IPS DF 4.7 (cell line): ENCODE results near the gene TSHZ2.

ENCODE experiments used
- DNase-seq: peaks from one replicate; pipeline ENCODE4 v3.0.0-alpha.2; 2013; ENCODE audit warnings: low spot score; ENCODE audit errors: extremely low read depth

The TSHZ2 gene

DNA sequence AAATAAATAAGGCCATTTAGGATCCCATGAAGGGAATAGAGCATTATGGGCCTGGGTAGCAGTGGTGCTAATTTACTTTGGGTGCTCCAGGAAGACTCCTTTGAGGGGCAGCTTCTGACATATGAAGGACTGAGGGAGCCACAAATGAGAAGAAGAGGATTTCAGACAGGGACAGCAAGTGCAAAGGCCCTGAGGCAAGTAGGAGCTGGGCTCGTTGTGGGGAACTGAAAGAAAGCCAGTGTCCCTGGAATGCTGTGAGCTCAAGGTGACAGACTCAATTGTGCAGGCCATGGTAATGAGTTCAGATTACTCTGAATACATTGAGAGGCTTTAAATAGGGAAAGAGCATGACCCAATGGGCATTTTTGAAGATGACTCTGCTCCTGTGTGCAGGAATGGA, 307.6 kb downstream of the TSHZ2 start:
- no peak for DNase-seq

DNA sequence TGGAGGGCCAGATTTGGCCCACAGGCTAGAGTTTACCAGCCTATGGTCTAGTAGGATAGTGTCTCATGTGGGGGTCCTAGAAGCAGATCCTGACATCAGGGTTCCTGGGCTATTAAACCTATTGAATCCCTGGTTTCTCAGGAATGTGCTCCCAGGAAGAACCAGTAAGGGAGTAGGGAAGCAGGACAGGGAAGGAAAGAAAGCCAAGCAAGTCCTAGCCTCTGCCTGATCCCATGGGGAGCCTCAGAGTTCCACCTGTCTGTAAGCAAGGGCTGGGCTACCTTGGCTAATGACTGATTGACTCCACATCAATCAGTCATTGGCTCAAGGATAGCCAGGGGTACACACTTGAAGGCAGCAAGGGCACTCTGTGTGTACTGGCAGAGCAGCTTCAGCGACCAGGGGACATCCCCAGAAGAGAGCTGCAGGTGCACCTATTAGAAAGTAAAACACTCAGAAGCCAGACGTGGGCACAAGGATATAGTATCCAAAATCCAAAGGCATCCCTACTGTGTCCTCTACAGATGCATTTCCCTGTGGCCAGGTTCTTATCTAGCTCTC, 309.5 kb downstream of the TSHZ2 start:
- no peak for DNase-seq

DNA sequence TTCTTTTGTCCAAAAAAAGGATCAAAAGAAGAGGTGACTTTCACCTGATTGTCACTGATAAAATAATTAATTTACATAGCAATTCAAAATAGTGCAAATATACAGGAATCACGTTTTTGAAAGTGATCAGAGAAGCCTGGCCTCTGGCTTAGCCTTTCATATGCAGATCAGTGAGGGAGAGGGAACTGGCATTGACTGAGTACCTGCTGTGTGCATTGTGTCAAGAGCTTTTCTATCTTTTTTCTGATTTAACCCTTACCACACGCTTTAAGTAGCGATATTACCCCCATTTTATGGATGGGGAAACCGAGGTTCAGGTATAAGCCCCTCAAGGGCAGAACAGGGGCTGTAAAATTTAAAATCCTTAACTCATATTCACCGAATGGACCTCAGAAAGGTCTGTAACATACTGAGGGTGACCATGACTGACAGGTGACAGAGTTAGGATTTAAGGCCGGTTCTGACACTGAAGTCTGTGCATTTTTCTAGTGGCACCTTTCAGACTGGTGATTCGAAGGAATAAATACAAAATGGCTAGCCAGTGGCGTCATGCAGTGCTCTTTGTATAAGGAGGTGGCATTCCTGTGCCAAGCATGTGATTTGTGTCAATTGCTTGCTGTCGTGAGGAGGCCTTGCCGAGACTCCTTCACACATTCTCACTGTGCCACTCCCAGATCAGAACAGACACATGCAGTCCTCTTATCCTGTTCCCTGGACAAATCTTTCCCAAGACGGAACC, 310.2 kb downstream of the TSHZ2 start:
- no peak for DNase-seq

DNA sequence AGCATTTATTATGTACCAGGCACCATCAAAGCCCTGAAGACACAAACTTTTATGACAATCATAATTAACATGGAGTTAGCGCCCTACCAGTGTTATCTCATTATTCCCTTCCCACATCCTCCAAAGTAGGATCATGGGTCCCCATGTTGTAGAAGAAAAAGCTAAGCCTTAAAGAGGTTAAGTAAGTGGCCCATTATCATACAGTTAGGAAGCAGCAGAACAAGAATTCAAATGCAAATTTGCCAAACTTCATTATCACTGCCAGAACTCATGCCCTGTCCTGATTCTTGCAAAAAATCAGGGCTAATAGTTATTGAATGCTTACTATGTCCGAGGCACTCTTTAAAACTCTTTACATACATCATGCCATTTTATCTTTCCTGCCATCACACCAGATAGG, 310.9 kb downstream of the TSHZ2 start:
- no peak for DNase-seq

DNA sequence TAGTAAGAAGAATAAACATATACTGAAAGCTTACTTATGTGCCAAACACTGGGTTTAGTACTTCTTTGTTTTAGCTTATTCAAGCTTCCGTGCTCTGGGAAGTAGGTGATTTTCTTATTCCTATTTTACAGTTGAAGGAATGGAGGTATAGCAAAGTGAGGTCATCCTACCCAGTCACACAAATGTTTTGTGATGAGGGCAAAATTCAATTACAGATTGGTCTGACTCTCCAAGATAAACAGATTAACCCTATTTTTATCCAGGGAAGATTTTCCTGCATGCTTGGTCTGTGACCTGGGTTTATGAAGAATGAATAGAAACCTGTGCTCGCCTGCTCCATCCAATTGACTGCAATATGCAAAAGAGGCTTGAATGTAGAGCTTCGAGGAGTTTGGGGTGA, 311.4 kb downstream of the TSHZ2 start:
- DNase-seq = no peak

DNA sequence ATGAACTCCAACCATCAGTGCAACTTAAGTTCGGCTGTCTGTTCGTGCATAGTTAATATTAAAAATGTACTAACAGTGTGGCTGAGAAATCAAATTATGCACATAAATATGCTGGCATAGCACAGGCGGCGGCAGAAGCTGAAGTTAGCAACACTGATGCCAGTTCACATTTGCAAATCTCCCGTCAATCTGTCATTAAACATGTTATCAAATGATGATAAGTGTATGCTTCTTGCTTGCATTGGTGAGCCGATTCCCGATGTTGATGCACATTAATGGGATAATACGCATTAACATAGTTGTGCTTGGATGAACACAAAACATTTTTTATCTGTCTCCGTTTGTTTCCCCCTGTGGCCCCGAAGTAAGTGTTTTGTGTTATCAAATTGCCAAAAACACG, 312.1 kb downstream of the TSHZ2 start:
- no peak for DNase-seq

DNA sequence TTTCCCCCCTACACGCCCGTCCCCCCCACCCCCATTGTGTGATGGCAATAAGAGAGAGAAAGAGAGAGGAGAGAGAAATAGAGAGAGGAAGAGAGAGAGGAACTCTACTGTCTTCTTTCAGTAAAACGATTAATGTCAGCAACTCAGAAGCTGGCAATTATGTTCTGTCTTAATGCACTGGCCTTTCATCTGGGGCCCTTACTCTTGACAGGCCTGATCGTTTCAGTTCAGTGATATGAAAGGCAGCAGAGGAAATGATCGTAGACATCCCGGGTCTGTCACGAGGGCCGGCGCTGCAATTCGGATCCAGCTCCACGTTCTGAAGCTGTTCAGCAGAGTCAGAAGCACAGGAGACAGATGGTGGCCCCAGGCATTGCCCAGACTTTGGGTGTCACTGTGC, 312.5 kb downstream of the TSHZ2 start:
- DNase-seq = no peak

DNA sequence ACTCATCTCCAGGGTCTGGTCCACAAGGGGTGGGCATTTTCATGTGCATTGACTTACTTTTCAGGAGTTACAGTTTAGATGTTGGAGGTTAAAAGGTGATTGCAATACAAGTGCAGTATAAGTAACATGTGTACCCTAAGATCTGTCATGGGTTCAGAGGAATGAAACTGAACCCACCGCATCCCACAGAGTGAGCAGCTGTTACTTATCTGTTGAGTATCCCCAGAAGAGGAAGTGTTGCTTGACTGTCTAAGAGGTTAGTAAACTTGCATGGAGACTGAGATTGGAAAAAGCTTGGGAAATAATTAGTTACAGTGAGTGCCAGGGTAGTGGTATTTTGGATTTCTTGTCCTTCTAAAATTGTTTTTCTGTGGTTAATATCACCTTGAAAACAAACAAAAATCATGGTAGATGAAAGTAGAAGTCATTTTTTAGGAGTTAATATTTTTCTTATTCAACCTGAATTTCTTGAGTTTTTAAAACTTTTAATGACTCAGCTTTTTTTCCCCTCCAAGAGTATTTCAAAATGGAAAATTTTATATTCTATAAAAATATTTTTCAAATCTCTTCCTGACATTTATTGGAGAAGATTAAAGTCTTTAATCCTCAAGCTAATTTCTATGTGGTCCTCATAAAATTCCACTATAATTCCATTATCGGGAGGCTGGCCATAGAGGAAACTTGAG, 315.3 kb downstream of the TSHZ2 start:
- DNase-seq = no peak

DNA sequence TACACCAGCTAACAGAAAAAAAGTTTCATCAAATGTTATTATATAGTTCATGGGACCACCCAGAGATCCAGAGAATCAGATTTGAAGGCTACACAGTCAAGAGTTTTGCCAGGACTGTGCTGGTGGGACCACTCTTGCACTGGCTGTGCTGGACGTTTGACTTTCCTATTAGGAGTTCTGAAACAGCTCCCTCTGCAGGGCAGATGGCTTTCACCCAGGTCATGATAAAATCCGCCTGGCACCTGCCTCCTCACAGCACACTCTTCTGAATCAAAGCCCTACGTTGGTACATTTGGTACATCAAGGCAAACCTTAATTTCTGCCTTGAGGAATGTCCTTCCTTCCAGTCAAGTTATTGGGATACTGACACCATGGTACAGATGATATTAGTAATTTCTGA, 319.4 kb downstream of the TSHZ2 start:
- DNase-seq = no peak

DNA sequence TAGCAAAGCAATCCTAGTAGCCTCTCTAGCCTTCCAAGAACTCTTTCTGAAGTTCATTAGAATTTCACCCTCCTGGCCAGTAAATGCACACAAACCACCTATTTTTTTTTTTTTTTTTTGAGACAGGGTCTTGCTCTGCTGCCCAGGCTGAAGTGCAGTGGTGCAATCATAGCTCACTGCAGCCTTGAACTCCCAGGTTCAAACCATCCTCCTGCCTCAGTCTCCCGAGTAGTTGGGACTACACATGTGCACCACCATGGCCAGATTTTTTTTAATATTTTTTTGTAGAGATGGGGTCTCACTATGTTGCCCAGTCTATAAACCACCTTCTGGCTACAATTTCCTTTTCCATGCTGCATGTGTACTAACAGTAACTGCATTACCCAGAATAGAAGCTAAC, 320.2 kb downstream of the TSHZ2 start:
- no peak for DNase-seq

DNA sequence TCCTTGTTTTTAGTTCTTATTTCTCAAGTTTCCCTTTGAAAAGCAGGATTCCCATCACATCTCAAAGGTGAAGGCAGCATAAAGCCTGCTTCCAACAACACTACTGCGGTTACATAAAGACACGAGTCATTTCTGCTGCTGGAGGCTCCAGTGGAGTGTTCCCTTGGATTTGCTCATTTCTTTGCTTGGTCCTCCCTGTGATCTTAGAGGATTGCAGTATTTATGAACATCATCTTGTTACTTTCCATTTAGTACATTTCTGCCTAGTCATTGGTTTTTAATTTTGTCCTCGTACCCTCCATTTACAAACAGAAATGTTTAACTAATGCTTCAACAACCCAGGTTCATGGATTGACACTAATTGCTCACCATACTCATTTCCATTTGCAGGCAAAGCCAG, 322.6 kb downstream of the TSHZ2 start:
- no peak for DNase-seq

DNA sequence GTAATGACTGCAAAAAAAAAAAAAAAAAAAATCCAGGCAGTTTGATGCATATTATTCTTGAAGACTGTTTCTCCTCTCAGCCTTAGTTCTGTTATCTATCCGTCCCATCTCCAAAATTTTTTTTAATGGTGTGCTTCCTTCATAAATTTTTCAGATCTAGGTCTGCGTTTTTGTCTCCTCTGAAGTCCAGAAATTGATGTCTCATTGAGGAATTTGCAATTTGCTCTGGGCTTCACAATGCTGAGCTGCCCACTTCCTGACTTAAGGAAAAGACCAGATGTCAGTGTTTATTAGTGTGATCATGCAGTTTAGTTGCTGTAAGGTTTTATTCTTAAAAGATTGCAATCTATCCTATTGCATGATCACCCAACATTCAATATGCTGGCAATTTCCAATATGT, 323.9 kb downstream of the TSHZ2 start:
- no peak for DNase-seq

DNA sequence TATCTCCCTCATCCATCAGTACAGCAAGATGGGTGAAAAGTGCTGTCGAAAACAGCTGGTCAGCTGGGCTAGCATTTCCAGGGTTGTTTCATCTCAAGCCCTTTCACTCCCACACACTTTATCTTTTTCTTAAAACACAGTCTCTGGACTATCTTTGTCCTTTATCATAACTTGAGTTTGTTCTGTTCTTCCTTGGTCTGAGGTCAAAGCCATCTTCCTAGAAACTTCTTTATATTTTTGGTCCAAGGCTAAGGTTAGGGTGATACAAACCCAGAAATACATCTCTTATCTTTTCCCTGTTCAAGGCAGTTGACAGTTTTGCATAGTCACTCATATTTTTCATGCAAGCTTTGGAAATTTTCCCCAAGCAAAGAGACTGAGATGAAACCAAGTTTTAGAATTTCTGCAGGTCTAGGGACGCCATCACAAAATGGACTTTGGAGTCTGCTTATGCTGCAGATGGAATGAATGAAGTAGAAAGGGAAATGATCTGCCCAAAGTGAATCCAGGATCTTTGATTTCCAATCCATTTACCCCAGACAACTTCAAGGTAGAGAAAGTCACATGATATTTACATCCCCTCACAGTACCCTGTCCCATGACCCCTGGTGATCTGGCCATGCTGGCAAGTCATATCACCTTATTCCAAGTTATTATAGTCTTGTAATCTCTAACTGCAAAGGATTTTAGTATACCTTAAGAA, 324.4 kb downstream of the TSHZ2 start:
- no peak for DNase-seq

DNA sequence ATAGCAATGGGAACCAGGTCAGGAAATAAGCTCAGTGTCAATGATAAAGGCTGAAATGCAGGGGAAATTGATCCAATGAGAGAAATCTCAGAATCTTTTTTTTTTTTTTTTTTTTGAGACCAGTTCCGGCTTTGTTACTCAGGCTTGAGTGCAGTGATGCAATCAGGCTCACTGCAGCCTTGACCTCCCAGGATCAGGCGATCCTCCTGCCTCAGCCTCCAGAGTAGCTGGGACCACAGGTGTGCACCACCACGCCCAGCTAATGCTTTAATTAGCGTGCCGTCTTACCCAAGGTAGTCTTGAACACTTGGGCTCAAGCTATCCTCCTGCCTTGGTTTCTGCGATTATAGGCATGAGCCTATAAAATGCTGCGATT, 325.0 kb downstream of the TSHZ2 start:
- DNase-seq = no peak

DNA sequence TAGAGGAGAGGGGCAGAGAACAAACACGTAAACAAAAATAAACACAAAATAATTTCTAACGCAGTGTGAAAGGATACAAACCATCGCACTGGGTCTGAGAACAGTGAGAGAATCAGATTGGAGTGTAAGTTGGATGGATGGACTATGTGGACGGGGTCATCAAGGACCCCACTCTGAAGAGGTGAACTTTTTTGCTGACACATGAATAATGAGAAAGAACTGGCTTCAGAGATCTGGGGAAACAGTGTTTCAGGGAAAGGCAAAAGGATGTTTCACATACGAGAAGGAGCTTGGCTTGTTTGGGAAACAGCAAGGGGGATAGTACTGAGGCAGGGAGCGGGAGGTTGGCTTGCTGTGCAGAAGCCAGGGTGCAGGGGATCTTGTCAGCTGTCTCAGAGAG, 326.1 kb downstream of the TSHZ2 start:
- DNase-seq = no peak

DNA sequence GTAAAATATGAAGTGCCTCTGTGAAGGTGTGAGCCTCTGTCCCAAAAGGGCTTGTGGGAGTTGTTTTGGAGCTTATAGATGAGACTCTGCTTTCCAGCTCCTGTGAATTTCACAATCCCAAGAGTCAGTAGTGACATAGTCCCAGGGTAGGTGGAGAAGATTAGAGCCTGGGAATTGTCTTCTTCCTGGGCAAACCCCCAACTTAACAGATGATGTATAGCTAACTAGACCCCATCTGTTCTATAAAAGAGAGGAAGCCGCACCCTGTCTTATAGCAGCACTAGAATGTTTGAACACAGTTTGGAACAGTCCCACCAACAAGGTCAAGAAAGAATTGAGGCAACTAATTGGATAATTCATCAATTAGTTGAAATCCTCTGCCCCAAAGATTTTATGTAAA, 326.8 kb downstream of the TSHZ2 start:
- DNase-seq = no peak

DNA sequence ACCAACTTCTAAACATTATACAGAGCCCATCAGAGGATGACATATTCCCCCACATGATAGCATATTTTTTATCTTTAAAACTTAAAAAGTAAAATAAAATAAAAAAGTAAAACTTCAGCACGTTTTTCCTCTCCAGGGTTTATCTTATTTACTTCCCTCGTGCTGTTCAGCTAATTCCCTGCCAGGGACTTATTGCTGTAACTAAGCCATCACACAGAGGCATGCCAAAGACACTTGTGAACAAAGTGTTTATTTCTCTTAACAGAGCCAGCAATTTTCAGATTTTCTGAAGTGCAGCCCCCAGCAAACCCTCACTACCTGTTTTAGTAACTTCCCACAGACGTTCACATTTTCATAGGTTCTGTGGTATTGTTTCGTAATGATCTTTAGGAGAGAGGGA, 327.7 kb downstream of the TSHZ2 start:
- no peak for DNase-seq

DNA sequence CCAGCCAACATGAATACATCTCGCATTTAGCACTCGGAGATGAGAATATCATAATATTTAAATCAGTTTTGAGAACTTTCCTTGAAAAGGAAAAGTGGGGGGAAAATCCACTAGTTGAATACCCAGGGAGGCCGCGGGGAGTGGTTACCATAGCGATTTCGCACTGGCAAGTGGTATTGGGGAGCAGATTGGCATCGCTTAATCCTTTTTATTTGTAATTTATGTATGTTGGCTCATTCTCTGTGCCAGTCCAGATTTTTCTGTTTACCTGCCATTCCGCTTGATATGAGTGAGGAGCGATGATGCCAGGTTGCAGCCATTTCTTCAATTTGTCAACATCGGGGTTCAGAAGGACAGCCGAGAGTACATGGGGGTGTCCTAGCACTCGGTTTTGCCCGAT, 329.7 kb downstream of the TSHZ2 start:
- DNase-seq = no peak

DNA sequence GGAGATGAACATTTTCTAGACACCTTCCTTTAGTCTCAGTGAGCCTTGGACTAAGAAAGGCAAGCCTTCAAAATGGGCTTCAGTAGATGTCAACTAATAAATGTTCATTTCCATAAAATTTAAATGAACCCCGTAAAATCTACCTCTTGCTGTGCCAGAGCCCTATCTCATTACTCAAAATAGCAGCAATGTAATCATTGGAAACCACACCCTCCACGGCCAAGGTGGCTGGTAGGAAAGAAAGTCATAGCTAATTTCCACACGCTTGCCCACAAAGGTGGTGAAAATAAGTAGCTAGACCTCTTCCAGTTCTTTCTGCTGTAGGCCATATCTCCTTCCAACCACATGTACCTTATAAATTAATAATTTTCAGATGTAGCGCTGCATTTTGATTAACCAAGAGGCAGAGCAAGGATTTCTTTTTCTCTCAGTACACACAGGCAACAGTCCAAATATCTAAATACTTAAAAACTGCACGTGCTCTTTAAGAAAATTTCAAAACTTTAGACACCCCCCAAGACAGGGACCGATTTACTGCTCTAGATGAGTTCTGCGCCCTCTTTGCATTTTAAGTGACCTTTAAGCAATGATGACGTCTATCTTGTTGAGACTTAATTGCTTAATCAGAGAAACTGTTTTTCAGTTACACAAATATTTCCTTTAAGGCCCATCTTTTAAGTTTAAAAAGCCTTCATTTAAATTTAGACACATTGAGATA, 330.7 kb downstream of the TSHZ2 start:
- DNase-seq = no peak

DNA sequence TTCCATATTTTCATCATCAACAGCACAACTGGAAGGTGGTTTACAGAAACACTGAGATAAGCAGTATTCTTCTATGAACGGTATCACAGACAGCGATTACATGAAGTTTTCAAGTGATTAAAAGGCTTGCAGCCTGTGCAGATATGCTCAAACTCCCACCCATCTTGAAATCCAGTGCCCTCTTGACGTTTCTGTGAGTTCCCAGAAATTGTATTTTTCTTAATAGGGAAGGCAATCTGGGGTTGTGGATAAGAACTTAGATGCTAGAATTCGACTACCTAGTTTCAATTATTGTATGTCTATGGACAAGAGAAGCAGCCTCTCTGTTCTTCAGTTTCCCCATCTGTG, 331.2 kb downstream of the TSHZ2 start:
- DNase-seq = no peak

DNA sequence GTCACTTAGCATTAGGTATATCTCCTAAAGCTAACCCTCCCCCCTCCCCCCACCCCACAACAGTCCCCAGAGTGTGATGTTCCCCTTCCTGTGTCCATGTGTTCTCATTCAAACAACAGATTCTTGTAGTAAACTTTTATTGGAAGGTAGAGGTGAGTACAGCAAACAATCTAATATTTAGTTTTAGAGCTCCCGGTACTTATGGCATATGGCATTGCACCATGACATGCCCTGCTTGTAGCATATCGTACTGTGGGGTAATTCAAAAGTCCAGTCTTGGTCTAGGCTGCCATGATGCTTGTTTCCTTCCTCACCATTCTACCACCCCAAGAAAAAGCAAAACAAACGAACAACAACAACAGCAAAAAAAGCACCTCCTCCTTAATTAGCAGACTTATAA, 332.0 kb downstream of the TSHZ2 start:
- no peak for DNase-seq
